Liver (tissue), 9 donors: ENCODE results near the gene SHQ1. TPM values are rescaled to one million over a fixed set of nuclear protein-coding genes. Genes with fewer than 3 reads are reported as not detected.

Source experiments
- DNase-seq: peaks from one replicate; pipeline ENCODE4 v3.0.0-alpha.2; 2017; ENCODE audit warnings: low spot score
- H3K27ac ChIP-seq, 2 donors: one replicate each; pipeline ENCODE4 v1.7.0; 2013; ENCODE audit warnings: inconsistent platforms in 2 of 2, low read length in 2 of 2, control low read depth in 1 of 2, low read depth in 1 of 2, mild to moderate bottlenecking in 1 of 2
- H3K27me3 ChIP-seq, 4 donors: one replicate each; pipeline versions ENCODE4 v1.6.1 to v1.7.0; 2013; ENCODE audit warnings: low read length in 3 of 4, inconsistent platforms in 1 of 4, mild to moderate bottlenecking in 1 of 4, moderate library complexity in 1 of 4; ENCODE audit not compliant: control insufficient read depth in 4 of 4, insufficient read depth in 4 of 4
- H3K36me3 ChIP-seq, 4 donors: one replicate each; pipeline versions ENCODE4 v1.6.1 to v1.7.0; 2013; ENCODE audit warnings: low read length in 3 of 4, mild to moderate bottlenecking in 3 of 4, low read depth in 1 of 4, moderate library complexity in 1 of 4; ENCODE audit not compliant: control insufficient read depth in 4 of 4, insufficient read depth in 3 of 4
- H3K4me1 ChIP-seq, 4 donors: one replicate each; pipeline versions ENCODE4 v1.6.1 to v1.7.0; 2013; ENCODE audit warnings: low read length in 3 of 4, mild to moderate bottlenecking in 3 of 4, moderate library complexity in 1 of 4; ENCODE audit not compliant: control insufficient read depth in 4 of 4, insufficient read depth in 4 of 4
- H3K4me3 ChIP-seq, 3 donors: one replicate each; pipeline versions ENCODE4 v1.6.1 to v1.7.0; 2013; ENCODE audit warnings: low read length in 3 of 3, control low read depth in 1 of 3, low read depth in 1 of 3, mild to moderate bottlenecking in 1 of 3
- H3K9ac ChIP-seq, 2 donors: one replicate each; pipeline ENCODE4 v1.7.0; 2013; ENCODE audit warnings: low read length in 2 of 2, mild to moderate bottlenecking in 2 of 2, moderate library complexity in 2 of 2, control low read depth in 1 of 2, low read depth in 1 of 2
- H3K9me3 ChIP-seq, 4 donors: one replicate each; pipeline versions ENCODE4 v1.6.1 to v1.7.0; 2013; ENCODE audit warnings: low read length in 3 of 4; ENCODE audit not compliant: control insufficient read depth in 4 of 4
- ATF3 ChIP-seq: IDR thresholded peaks from 2 replicates; pipeline ENCODE4 v1.6.1; 2016; ENCODE audit warnings: antibody characterized with exemption
- EGR1 ChIP-seq, 2 donors: IDR thresholded peaks; 2 replicates each; pipeline ENCODE4 v1.6.1; 2016 to 2018; ENCODE audit warnings: antibody characterized with exemption in 2 of 2, low read depth in 2 of 2
- FOXA1 ChIP-seq: IDR thresholded peaks from 2 replicates; pipeline ENCODE4 v1.6.1; 2016; ENCODE audit warnings: antibody characterized with exemption
- FOXA2 ChIP-seq: IDR thresholded peaks from 2 replicates; pipeline ENCODE4 v1.6.1; 2016; ENCODE audit warnings: antibody characterized with exemption
- GABPA ChIP-seq, 2 donors: IDR thresholded peaks in 1 of 2; conservative IDR thresholded peaks in 1 of 2; 2 replicates each; pipeline ENCODE4 v1.6.1; 2016; ENCODE audit warnings: antibody characterized with exemption in 2 of 2, mild to moderate bottlenecking in 1 of 2, moderate library complexity in 1 of 2
- HNF4A ChIP-seq, 2 donors: conservative IDR thresholded peaks; 2 replicates each; pipeline ENCODE4 v1.6.1; 2016; ENCODE audit warnings: antibody characterized with exemption in 2 of 2, mild to moderate bottlenecking in 2 of 2
- HNF4G ChIP-seq: IDR thresholded peaks from 2 replicates; pipeline ENCODE4 v1.6.1; 2016; ENCODE audit warnings: antibody characterized with exemption
- JUND ChIP-seq, 2 donors: IDR thresholded peaks; 2 replicates each; pipeline ENCODE4 v1.6.1; 2016; ENCODE audit warnings: antibody characterized with exemption in 2 of 2
- NR2F2 ChIP-seq: IDR thresholded peaks from 2 replicates; pipeline ENCODE4 v1.6.1; 2016; ENCODE audit warnings: antibody characterized with exemption
- RAD21 ChIP-seq, 2 donors: IDR thresholded peaks; 2 replicates each; pipeline ENCODE4 v1.6.1; 2016; ENCODE audit warnings: antibody characterized with exemption in 2 of 2, mild to moderate bottlenecking in 2 of 2
- REST ChIP-seq: IDR thresholded peaks from 2 replicates; pipeline ENCODE4 v1.6.1; 2016; ENCODE audit warnings: antibody characterized with exemption, mild to moderate bottlenecking
- RXRA ChIP-seq, 2 donors: IDR thresholded peaks; 2 replicates each; pipeline ENCODE4 v1.6.1; 2017 to 2018; ENCODE audit warnings: antibody characterized with exemption in 2 of 2, mild to moderate bottlenecking in 1 of 2
- SP1 ChIP-seq: IDR thresholded peaks from 2 replicates; pipeline ENCODE4 v1.6.1; 2018; ENCODE audit warnings: antibody characterized with exemption, mild to moderate bottlenecking
- TAF1 ChIP-seq: conservative IDR thresholded peaks from 2 replicates; pipeline ENCODE4 v1.6.1; 2016; ENCODE audit warnings: antibody characterized with exemption, mild to moderate bottlenecking
- YY1 ChIP-seq: IDR thresholded peaks from 2 replicates; pipeline ENCODE4 v1.6.1; 2016; ENCODE audit warnings: antibody characterized with exemption, mild to moderate bottlenecking
- WGBS: extraction: QIAGEN DNeasy Blood & Tissue Kit; methylation state at CpG from one replicate; pipeline ENCODE4 v1.1.7; 2013; 5-methylcytosine and 5-hydroxymethylcytosine counted together
- polyA plus RNA-seq, 2 donors: library from polyadenylated mRNA; stranded (reverse) in 1 of 2; unstranded in 1 of 2; fragments of 200-250 nt in 1 of 2; fragments of >200 nt in 1 of 2; fragmentation: Nextera tagmentation in 1 of 2; extraction: Ambion mirVana in 1 of 2; gene quantifications; one replicate each; pipeline versions ENCODE4 v1.2.1 to v1.2.3, GENCODE V29; 2013 to 2015
- total RNA-seq, 2 donors: library from RNA; depleted of rRNA; stranded (reverse); fragments of >200 nt; gene quantifications; one replicate each; pipeline ENCODE4 v1.2.3, GENCODE V29; 2014
- TF ChIP-seq, protein P1 (sequence below): fragments of 150-350 bp; IDR thresholded peaks from 2 replicates; pipeline ENCODE4 v1.5.1; 2017; ENCODE audit warnings: improper control_type of control experiment, low read depth, low read length; ENCODE audit not compliant: missing input control
- TF ChIP-seq, protein P2 (sequence below): IDR thresholded peaks from 2 replicates; pipeline ENCODE4 v1.6.1; 2016; ENCODE audit warnings: antibody characterized with exemption
- donor health status: healthy.
- donor health status: healthy.
- donor health status: healthy.
- donor health status: healthy.
- donor health status: healthy.

Gene SHQ1
- total and polyA plus RNA-seq, 4 donors, result 4.3 to 9.6 (median 6.1) TPM

- peaks cover 0 to 3% (median under 1%) of the 10 kb centered on the region in 4 donors for H3K4me1 ChIP-seq
- no peaks in the 10 kb centered on the region for H3K9me3 ChIP-seq
- no peak for DNase-seq
- no peaks in the 10 kb centered on the region for H3K36me3 ChIP-seq
- H3K27me3 ChIP-seq, result no peaks in the 10 kb centered on the region
- TF ChIP-seq ATF3, result no peak
- no peak for TF ChIP-seq JUND (IDR thresholded peaks at IDR 0.05)
- TF ChIP-seq, protein P1, sequence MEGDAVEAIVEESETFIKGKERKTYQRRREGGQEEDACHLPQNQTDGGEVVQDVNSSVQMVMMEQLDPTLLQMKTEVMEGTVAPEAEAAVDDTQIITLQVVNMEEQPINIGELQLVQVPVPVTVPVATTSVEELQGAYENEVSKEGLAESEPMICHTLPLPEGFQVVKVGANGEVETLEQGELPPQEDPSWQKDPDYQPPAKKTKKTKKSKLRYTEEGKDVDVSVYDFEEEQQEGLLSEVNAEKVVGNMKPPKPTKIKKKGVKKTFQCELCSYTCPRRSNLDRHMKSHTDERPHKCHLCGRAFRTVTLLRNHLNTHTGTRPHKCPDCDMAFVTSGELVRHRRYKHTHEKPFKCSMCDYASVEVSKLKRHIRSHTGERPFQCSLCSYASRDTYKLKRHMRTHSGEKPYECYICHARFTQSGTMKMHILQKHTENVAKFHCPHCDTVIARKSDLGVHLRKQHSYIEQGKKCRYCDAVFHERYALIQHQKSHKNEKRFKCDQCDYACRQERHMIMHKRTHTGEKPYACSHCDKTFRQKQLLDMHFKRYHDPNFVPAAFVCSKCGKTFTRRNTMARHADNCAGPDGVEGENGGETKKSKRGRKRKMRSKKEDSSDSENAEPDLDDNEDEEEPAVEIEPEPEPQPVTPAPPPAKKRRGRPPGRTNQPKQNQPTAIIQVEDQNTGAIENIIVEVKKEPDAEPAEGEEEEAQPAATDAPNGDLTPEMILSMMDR, result no peak
- no peak for TF ChIP-seq REST
- TF ChIP-seq HNF4A (conservative IDR thresholded peaks at IDR 0.05), result no peak
- TF ChIP-seq GABPA (IDR thresholded peaks at IDR 0.05 in 1 of 2, conservative IDR thresholded peaks at IDR 0.05 in 1 of 2), result no peak
- TF ChIP-seq, protein P2, sequence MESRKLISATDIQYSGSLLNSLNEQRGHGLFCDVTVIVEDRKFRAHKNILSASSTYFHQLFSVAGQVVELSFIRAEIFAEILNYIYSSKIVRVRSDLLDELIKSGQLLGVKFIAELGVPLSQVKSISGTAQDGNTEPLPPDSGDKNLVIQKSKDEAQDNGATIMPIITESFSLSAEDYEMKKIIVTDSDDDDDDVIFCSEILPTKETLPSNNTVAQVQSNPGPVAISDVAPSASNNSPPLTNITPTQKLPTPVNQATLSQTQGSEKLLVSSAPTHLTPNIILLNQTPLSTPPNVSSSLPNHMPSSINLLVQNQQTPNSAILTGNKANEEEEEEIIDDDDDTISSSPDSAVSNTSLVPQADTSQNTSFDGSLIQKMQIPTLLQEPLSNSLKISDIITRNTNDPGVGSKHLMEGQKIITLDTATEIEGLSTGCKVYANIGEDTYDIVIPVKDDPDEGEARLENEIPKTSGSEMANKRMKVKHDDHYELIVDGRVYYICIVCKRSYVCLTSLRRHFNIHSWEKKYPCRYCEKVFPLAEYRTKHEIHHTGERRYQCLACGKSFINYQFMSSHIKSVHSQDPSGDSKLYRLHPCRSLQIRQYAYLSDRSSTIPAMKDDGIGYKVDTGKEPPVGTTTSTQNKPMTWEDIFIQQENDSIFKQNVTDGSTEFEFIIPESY, result no peak
- TF ChIP-seq EGR1 (IDR thresholded peaks at IDR 0.05; ENCODE audit: low read depth in 2 of 2), result no peak
- TF ChIP-seq SP1, result no peak
- no peak for TF ChIP-seq HNF4G
- no peak for TF ChIP-seq RXRA (IDR thresholded peaks at IDR 0.05)
- no peak for TF ChIP-seq YY1
- TF ChIP-seq FOXA1, result no peak
- TF ChIP-seq RAD21 (IDR thresholded peaks at IDR 0.05), result no peak
- no peak for TF ChIP-seq TAF1
- no peak for TF ChIP-seq FOXA2
- no peak for TF ChIP-seq NR2F2
- H3K4me3 ChIP-seq, result no peak overlapping the region
- no peak overlapping the region for H3K27ac ChIP-seq
- no peak overlapping the region for H3K9ac ChIP-seq
- 29% methylated on average over 1 of the region's 1 CpG for WGBS
These were observed 103.9 kb downstream of the SHQ1 start for GRCh38 chr3:72744330-72744729.
